Neural cell (in vitro differentiated cells): ENCODE data around the gene TMEM208. TPM values are rescaled to one million over a fixed set of nuclear protein-coding genes. Genes with fewer than 3 reads are reported as not detected.

Experiments
- H2AFZ ChIP-seq: fragments of 200-600, 300-800 bp; sonication (generic), shearing (Covaris generic); 2 replicates; pipeline ENCODE4 v1.6.0; 2014; ENCODE audit warnings: low read depth, mild to moderate bottlenecking, antibody characterized with exemption, low read length, moderate library complexity
- H3F3A ChIP-seq: fragments of 200-600 bp; shearing (Covaris generic); 2 replicates; pipeline ENCODE4 v1.6.1; 2016; ENCODE audit warnings: mild to moderate bottlenecking, moderate library complexity, mixed read lengths, antibody characterized with exemption, low read length; ENCODE audit not compliant: insufficient read depth, poor library complexity, severe bottlenecking
- H3K27ac ChIP-seq: fragments of 200-600, 300-800 bp; sonication (generic), shearing (Covaris generic); 2 replicates; pipeline ENCODE4 v1.5.1; 2014; ENCODE audit warnings: mild to moderate bottlenecking, low read length, moderate library complexity
- H3K27me3 ChIP-seq: fragments of 300-800, 200-600 bp; sonication (generic), shearing (Covaris generic); 2 replicates; pipeline ENCODE4 v1.6.0; 2014; ENCODE audit warnings: mild to moderate bottlenecking, low read depth, low read length, moderate library complexity; ENCODE audit not compliant: insufficient read depth
- H3K36me3 ChIP-seq: fragments of 300-800, 200-600 bp; sonication (generic), shearing (Covaris generic); 2 replicates; pipeline ENCODE4 v1.5.1; 2014; ENCODE audit warnings: mild to moderate bottlenecking, antibody characterized with exemption, low read length, moderate library complexity; ENCODE audit not compliant: insufficient read depth
- H3K4me2 ChIP-seq: fragments of 300-800, 200-600 bp; sonication (generic), shearing (Covaris generic); 2 replicates; pipeline ENCODE4 v1.6.0; 2014; ENCODE audit warnings: mild to moderate bottlenecking, low read length
- H3K4me3 ChIP-seq: fragments of 300-800, 200-600 bp; sonication (generic), shearing (Covaris generic); 2 replicates; pipeline ENCODE4 v1.5.1; 2014; ENCODE audit warnings: mild to moderate bottlenecking, low read length, moderate library complexity
- H3K79me2 ChIP-seq: fragments of 200-600 bp; shearing (Covaris generic); replicated peaks from 2 replicates; pipeline ENCODE4 v1.6.0; 2014; ENCODE audit warnings: mild to moderate bottlenecking, low read length, moderate library complexity; ENCODE audit not compliant: insufficient read depth
- H3K9ac ChIP-seq: fragments of 300-800, 200-600 bp; sonication (generic), shearing (Covaris generic); 2 replicates; pipeline ENCODE4 v1.6.1; 2016; ENCODE audit warnings: mild to moderate bottlenecking, low read length, mixed read lengths
- H3K9me2 ChIP-seq: fragments of 200-600 bp; shearing (Covaris generic); 2 replicates; pipeline ENCODE4 v1.6.1; 2016; ENCODE audit warnings: mild to moderate bottlenecking, low read length, mixed read lengths; ENCODE audit not compliant: insufficient read depth
- H3K9me3 ChIP-seq: fragments of 200-600, 300-800 bp; sonication (generic), shearing (Covaris generic); 2 replicates; pipeline ENCODE4 v1.6.1; 2016; ENCODE audit warnings: mild to moderate bottlenecking, mixed run types, low read length, moderate library complexity, mixed read lengths
- H4K20me1 ChIP-seq: fragments of 200-600 bp; shearing (Covaris generic); 2 replicates; pipeline ENCODE4 v1.6.1; 2016; ENCODE audit warnings: mild to moderate bottlenecking, mixed run types; ENCODE audit not compliant: insufficient read depth
- EP300 ChIP-seq: fragments of 450-650 bp; conservative IDR thresholded peaks from 2 replicates; pipeline ENCODE4 v1.6.1; 2014; ENCODE audit warnings: antibody characterized with exemption, mild to moderate bottlenecking, moderate library complexity; ENCODE audit not compliant: poor library complexity, severe bottlenecking
- MXI1 ChIP-seq: fragments of 450-650 bp; conservative IDR thresholded peaks from 2 replicates; pipeline ENCODE4 v1.6.1; 2014; ENCODE audit warnings: antibody characterized with exemption, mild to moderate bottlenecking; ENCODE audit not compliant: poor library complexity, severe bottlenecking
- POLR2AphosphoS5 ChIP-seq: IDR thresholded peaks from 2 replicates; pipeline ENCODE4 v1.6.1; 2012
- RAD21 ChIP-seq: fragments of 450-650 bp; conservative IDR thresholded peaks from 2 replicates; pipeline ENCODE4 v1.6.1; 2014; ENCODE audit warnings: antibody characterized with exemption, mild to moderate bottlenecking, moderate library complexity
- SMC3 ChIP-seq: fragments of 450-650 bp; conservative IDR thresholded peaks from 2 replicates; pipeline ENCODE4 v1.6.1; 2014; ENCODE audit warnings: antibody characterized with exemption, mild to moderate bottlenecking, moderate library complexity; ENCODE audit not compliant: poor library complexity
- TAF1 ChIP-seq: IDR thresholded peaks from 2 replicates; pipeline ENCODE4 v1.6.1; 2012; ENCODE audit warnings: low read depth
- polyA plus RNA-seq: library from polyadenylated mRNA; depleted of rRNA; stranded (reverse); fragments of >200 nt; gene quantifications from 2 replicates; pipeline ENCODE4 v1.2.3, GENCODE V29; 2014
- TF ChIP-seq, protein P1 (sequence below): IDR thresholded peaks from 2 replicates; pipeline ENCODE4 v1.6.1; 2012; ENCODE audit warnings: borderline replicate concordance
- TF ChIP-seq, protein P2 (sequence below): fragments of 450-650 bp; IDR thresholded peaks from 2 replicates; pipeline ENCODE4 v1.5.1; 2014; ENCODE audit warnings: antibody characterized with exemption, mild to moderate bottlenecking, moderate library complexity; ENCODE audit not compliant: poor library complexity, severe bottlenecking

Gene TMEM208
- polyA plus RNA-seq, 1 donor from 2014 or later: 53.5 TPM

DNA sequence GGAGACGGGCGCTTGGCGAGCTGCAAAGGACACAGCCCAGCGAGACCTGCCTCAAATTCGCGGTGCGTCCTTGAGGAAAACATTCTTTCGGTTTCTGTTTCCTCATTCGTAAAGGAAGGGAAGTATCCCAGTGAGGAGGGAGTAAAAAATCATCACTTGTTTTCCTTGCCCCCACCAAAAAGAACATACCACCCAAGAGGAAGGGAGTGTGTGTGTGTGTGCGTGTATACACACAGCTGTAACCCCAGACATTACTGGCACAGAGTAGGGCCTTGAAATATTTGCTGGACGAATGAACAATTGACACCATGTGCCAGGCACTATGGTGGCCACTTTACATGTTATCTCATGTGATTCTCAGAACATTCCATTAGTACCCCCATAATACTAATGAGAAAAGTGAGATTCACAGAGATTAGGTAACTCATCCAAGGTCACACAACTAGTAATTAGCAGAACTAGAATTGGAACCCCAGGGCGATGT is 41.2 kb upstream of the TMEM208 start:
- no peaks in the 10 kb centered on the region for H3F3A ChIP-seq
- H3K36me3 ChIP-seq: no peaks in the 10 kb centered on the region
- no peaks in the 10 kb centered on the region for H3K9me3 ChIP-seq
- no peak overlapping the region for H3K9ac ChIP-seq
- H4K20me1 ChIP-seq: no peaks in the 10 kb centered on the region
- no peak overlapping the region for H3K4me3 ChIP-seq
- H3K79me2 ChIP-seq: peaks cover 24% of the 10 kb centered on the region
- H3K4me2 ChIP-seq: no peak overlapping the region
- no peaks in the 10 kb centered on the region for H3K27me3 ChIP-seq
- H2AFZ ChIP-seq: no peak overlapping the region
- H3K9me2 ChIP-seq: no peaks in the 10 kb centered on the region
- H3K27ac ChIP-seq: no peak overlapping the region
- TF ChIP-seq, protein P1, sequence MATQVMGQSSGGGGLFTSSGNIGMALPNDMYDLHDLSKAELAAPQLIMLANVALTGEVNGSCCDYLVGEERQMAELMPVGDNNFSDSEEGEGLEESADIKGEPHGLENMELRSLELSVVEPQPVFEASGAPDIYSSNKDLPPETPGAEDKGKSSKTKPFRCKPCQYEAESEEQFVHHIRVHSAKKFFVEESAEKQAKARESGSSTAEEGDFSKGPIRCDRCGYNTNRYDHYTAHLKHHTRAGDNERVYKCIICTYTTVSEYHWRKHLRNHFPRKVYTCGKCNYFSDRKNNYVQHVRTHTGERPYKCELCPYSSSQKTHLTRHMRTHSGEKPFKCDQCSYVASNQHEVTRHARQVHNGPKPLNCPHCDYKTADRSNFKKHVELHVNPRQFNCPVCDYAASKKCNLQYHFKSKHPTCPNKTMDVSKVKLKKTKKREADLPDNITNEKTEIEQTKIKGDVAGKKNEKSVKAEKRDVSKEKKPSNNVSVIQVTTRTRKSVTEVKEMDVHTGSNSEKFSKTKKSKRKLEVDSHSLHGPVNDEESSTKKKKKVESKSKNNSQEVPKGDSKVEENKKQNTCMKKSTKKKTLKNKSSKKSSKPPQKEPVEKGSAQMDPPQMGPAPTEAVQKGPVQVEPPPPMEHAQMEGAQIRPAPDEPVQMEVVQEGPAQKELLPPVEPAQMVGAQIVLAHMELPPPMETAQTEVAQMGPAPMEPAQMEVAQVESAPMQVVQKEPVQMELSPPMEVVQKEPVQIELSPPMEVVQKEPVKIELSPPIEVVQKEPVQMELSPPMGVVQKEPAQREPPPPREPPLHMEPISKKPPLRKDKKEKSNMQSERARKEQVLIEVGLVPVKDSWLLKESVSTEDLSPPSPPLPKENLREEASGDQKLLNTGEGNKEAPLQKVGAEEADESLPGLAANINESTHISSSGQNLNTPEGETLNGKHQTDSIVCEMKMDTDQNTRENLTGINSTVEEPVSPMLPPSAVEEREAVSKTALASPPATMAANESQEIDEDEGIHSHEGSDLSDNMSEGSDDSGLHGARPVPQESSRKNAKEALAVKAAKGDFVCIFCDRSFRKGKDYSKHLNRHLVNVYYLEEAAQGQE: no peak
- no peak for TF ChIP-seq RAD21
- TF ChIP-seq, protein P2, sequence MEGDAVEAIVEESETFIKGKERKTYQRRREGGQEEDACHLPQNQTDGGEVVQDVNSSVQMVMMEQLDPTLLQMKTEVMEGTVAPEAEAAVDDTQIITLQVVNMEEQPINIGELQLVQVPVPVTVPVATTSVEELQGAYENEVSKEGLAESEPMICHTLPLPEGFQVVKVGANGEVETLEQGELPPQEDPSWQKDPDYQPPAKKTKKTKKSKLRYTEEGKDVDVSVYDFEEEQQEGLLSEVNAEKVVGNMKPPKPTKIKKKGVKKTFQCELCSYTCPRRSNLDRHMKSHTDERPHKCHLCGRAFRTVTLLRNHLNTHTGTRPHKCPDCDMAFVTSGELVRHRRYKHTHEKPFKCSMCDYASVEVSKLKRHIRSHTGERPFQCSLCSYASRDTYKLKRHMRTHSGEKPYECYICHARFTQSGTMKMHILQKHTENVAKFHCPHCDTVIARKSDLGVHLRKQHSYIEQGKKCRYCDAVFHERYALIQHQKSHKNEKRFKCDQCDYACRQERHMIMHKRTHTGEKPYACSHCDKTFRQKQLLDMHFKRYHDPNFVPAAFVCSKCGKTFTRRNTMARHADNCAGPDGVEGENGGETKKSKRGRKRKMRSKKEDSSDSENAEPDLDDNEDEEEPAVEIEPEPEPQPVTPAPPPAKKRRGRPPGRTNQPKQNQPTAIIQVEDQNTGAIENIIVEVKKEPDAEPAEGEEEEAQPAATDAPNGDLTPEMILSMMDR: peak; percentile 4
- TF ChIP-seq SMC3: peak; percentile 8
- TF ChIP-seq TAF1: no peak
- TF ChIP-seq EP300: no peak

DNA sequence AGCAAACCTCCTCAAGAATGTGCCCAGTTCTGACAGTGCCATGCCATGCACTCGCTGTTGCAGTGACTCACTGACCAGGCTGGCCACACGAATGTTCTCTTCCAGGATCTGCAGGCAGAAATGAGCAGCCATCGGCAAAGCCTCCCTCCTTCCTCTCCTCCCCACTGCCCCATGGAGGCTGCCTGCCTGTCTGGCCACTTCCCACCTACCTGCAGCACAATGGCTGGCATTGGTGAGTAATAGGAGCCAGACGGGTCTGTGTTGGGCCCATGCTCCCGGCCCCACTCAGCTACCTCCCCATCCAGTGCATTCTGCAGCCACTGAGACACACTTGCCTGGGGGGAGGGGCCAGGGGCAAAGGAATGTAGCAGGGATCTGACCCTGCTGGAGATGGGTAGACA is 40.4 kb upstream of the TMEM208 start:
- Histone ChIP-seq H2AFZ (no peak overlapping the region), H3K4me3 (no peak overlapping the region), H4K20me1 (no peaks in the 10 kb centered on the region), H3K27me3 (no peaks in the 10 kb centered on the region), H3K9me2 (no peaks in the 10 kb centered on the region), H3K27ac (no peak overlapping the region), H3K79me2 (peaks cover 16% of the 10 kb centered on the region), H3K4me2 (no peak overlapping the region), H3K9ac (no peak overlapping the region), H3K36me3 (no peaks in the 10 kb centered on the region), H3F3A (no peaks in the 10 kb centered on the region), H3K9me3 (no peaks in the 10 kb centered on the region)
- TF ChIP-seq MXI1 (no peak), SMC3 (no peak), POLR2AphosphoS5 (no peak), RAD21 (no peak), TAF1 (no peak)
- TF ChIP-seq, protein P1: no peak
